SHP77 (cell line): Measurements from ENCODE around the gene SLX9.
"Not testable (repeated sequence)": the region's sequence is repeated elsewhere in the genome, so short reads cannot be mapped to it uniquely, and the experiment has no call there.

Experiments
- DNase-seq, 2 experiments: peaks; one replicate each; lab custom pipeline; 2025; lab: John Stamatoyannopoulos, UW

The SLX9 gene

GRCh38 chr21:44960141-44961092 lies 20.6 kb downstream of the SLX9 start:
- DNase-seq = no peak

GRCh38 chr21:44962403-44962966 lies 22.7 kb downstream of the SLX9 start:
- no peak for DNase-seq

- no peak for DNase-seq
Measured at GRCh38 chr21:44964381-44964780, 24.6 kb downstream of the SLX9 start.

GRCh38 chr21:44965251-44966022 lies 25.6 kb downstream of the SLX9 start:
- DNase-seq = no peak

- no peak for DNase-seq
Measured at GRCh38 chr21:44966135-44967081, 26.6 kb downstream of the SLX9 start.

- DNase-seq = no peak
Measured at GRCh38 chr21:44967082-44968047, 27.5 kb downstream of the SLX9 start.

GRCh38 chr21:44969066-44969670 lies 29.3 kb downstream of the SLX9 start:
- DNase-seq = no peak

GRCh38 chr21:44969931-44970755 lies 30.3 kb downstream of the SLX9 start:
- DNase-seq = no peak

- DNase-seq = no peak
Measured at GRCh38 chr21:44970766-44971671, 31.2 kb downstream of the SLX9 start.

- no peak for DNase-seq
Measured at GRCh38 chr21:44971672-44971995, 31.8 kb downstream of the SLX9 start.

- no peak for DNase-seq
Measured at GRCh38 chr21:44972301-44972814, 32.5 kb downstream of the SLX9 start.

GRCh38 chr21:44972821-44973220 lies 33.0 kb downstream of the SLX9 start:
- DNase-seq = no peak

GRCh38 chr21:44973598-44973997 lies 33.8 kb downstream of the SLX9 start:
- no peak for DNase-seq

GRCh38 chr21:44974676-44975075 lies 34.8 kb downstream of the SLX9 start:
- DNase-seq = no peak

GRCh38 chr21:44975720-44976555 lies 36.1 kb downstream of the SLX9 start:
- no peak for DNase-seq

GRCh38 chr21:44976556-44977393 lies 36.9 kb downstream of the SLX9 start:
- DNase-seq = not testable (repeated sequence)
